Endodermal cell (in vitro differentiated cells): ENCODE results near the gene BANP. TPM values are rescaled to one million over a fixed set of nuclear protein-coding genes. Genes with fewer than 3 reads are reported as not detected.

Source experiments
- DNase-seq: peaks from one replicate; pipeline ENCODE4 v3.0.0-alpha.2; 2017
- H3K27ac ChIP-seq: 2 replicates; pipeline ENCODE4 v1.5.1; 2013; ENCODE audit warnings: mild to moderate bottlenecking, low read depth, low read length, moderate library complexity
- H3K27me3 ChIP-seq: 2 replicates; pipeline ENCODE4 v1.6.1; 2013; ENCODE audit warnings: mild to moderate bottlenecking, low read length, moderate library complexity; ENCODE audit not compliant: insufficient read depth, control insufficient read depth, poor library complexity, severe bottlenecking
- H3K36me3 ChIP-seq: 2 replicates; pipeline ENCODE4 v1.7.0; 2013; ENCODE audit warnings: mild to moderate bottlenecking, low read length, moderate library complexity; ENCODE audit not compliant: control insufficient read depth, insufficient read depth
- H3K4me1 ChIP-seq: one replicate; pipeline ENCODE4 v1.7.0; 2013; ENCODE audit warnings: low read length; ENCODE audit not compliant: control insufficient read depth, insufficient read depth
- H3K4me3 ChIP-seq: 2 replicates; pipeline ENCODE4 v1.5.1; 2013; ENCODE audit warnings: mild to moderate bottlenecking, low read length, moderate library complexity
- H3K9ac ChIP-seq: 2 replicates; pipeline ENCODE4 v1.6.1; 2013; ENCODE audit warnings: mild to moderate bottlenecking, low read length, moderate library complexity; ENCODE audit not compliant: poor library complexity, severe bottlenecking; ENCODE audit errors: extremely low read depth
- H3K9me3 ChIP-seq: 2 replicates; pipeline ENCODE4 v1.6.1; 2013; ENCODE audit warnings: mild to moderate bottlenecking, low read length, moderate library complexity; ENCODE audit not compliant: control insufficient read depth
- H3K27ac Mint-ChIP-seq: 2 replicates; pipeline ENCODE4 v1.8.0; 2020; ENCODE audit warnings: mixed read lengths
- H3K27me3 Mint-ChIP-seq: 2 replicates; pipeline ENCODE4 v1.8.0; 2021; ENCODE audit warnings: mild to moderate bottlenecking, mixed read lengths; ENCODE audit not compliant: insufficient read depth
- H3K36me3 Mint-ChIP-seq: 2 replicates; pipeline ENCODE4 v1.8.0; 2020; ENCODE audit warnings: low read depth, mixed read lengths
- H3K4me1 Mint-ChIP-seq: 2 replicates; pipeline ENCODE4 v1.8.0; 2020; ENCODE audit warnings: mixed read lengths
- H3K4me3 Mint-ChIP-seq: 2 replicates; pipeline ENCODE4 v1.8.0; 2020; ENCODE audit warnings: mild to moderate bottlenecking, moderate library complexity, mixed read lengths
- H3K9me3 Mint-ChIP-seq: 2 replicates; pipeline ENCODE4 v1.8.0; 2020; ENCODE audit warnings: mild to moderate bottlenecking, mixed read lengths
- WGBS, 2 experiments: methylation state at CpG; one replicate each; pipeline versions ENCODE4 v1.1.5 to v1.1.7; 2013; ENCODE audit warnings: missing lambda C conversion rate in 2 of 2, mixed read lengths in 1 of 2; ENCODE audit not compliant: insufficient coverage in 1 of 2, insufficient read length in 1 of 2; 5-methylcytosine and 5-hydroxymethylcytosine counted together
- total RNA-seq, 2 donors: library from RNA; stranded (reverse); fragmentation: NEBNext Ultra II Directional in 1 of 2; extraction: Animal tissue kit (Norgen Biotek cat#: 25700) in 1 of 2; gene quantifications; 2 replicates in 1 of 2; 3 replicates in 1 of 2; pipeline ENCODE4 v1.2.1, GENCODE V29; 2021
- TF ChIP-seq, protein P1 (sequence below): fragments of 200-600 bp; sonication (generic); conservative IDR thresholded peaks from 2 replicates; pipeline ENCODE4 v1.5.0; 2021; ENCODE audit warnings: antibody characterized with exemption, mild to moderate bottlenecking

BANP gene
- total RNA-seq, 2 donors from 2014 or later = 39.5 to 45.5 TPM

DNA sequence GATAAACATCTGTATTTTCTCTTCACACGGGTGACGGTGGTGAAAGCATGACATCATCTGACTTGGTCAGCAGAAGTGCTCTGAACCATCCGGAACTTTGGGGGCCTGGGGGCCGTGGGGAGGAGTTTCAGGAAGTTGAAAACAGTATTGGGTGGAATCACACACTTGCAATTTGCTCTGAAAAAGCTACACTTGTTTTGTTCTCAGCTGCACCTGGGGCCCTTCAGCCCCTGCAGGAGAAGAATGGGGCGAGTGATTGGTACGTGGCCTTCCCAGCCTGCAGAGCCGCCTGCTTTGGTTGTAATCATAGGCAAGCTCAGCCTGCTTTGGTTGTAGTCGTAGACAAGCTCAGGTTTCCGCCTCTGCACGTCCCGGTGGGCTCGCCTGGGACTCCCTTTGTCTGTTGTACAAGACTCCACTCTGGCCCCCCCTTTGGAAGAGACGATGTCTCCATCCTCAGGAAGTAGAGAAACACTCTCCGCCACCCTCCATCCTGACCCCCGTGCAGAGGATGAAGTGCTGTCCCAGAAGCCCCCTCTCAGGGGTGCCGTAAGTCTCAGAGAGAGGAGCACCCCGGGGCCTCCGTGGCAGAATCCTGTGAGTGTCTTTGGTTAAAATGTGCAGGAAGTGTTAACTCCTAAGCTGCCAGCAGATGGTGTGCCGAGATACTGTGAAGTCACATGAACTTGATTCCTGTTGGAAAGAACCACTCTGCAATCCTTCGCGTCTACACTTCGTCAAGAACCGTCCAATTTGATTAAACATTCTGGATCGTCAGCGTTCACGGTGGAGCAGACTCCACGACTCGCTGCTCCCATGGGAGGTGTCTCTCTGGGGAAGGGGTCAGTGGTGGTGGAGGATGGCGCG is 5.4 kb downstream of the BANP start:
- Histone ChIP-seq H3K4me1 (no peaks in the 10 kb centered on the region), H3K27me3 (no peaks in the 10 kb centered on the region), H3K9ac (no peak overlapping the region), H3K4me3 (no peak overlapping the region), H3K36me3 (peaks cover 25% of the 10 kb centered on the region), H3K27ac (peak overlapping the region; percentile 68), H3K9me3 (no peaks in the 10 kb centered on the region)
- Mint-ChIP-seq H3K36me3 (peaks cover 29% of the 10 kb centered on the region), H3K27ac (peak overlapping the region; percentile 85), H3K27me3 (no peaks in the 10 kb centered on the region), H3K9me3 (no peaks in the 10 kb centered on the region), H3K4me1 (peaks cover 24% of the 10 kb centered on the region), H3K4me3 (no peak overlapping the region)
- TF ChIP-seq, protein P1, sequence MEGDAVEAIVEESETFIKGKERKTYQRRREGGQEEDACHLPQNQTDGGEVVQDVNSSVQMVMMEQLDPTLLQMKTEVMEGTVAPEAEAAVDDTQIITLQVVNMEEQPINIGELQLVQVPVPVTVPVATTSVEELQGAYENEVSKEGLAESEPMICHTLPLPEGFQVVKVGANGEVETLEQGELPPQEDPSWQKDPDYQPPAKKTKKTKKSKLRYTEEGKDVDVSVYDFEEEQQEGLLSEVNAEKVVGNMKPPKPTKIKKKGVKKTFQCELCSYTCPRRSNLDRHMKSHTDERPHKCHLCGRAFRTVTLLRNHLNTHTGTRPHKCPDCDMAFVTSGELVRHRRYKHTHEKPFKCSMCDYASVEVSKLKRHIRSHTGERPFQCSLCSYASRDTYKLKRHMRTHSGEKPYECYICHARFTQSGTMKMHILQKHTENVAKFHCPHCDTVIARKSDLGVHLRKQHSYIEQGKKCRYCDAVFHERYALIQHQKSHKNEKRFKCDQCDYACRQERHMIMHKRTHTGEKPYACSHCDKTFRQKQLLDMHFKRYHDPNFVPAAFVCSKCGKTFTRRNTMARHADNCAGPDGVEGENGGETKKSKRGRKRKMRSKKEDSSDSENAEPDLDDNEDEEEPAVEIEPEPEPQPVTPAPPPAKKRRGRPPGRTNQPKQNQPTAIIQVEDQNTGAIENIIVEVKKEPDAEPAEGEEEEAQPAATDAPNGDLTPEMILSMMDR = peak; percentile 42
- WGBS, 2 experiments = 85 to 89% methylated on average over 26 to 30 of the region's 30 CpGs
- peak; percentile 48 for DNase-seq

DNA sequence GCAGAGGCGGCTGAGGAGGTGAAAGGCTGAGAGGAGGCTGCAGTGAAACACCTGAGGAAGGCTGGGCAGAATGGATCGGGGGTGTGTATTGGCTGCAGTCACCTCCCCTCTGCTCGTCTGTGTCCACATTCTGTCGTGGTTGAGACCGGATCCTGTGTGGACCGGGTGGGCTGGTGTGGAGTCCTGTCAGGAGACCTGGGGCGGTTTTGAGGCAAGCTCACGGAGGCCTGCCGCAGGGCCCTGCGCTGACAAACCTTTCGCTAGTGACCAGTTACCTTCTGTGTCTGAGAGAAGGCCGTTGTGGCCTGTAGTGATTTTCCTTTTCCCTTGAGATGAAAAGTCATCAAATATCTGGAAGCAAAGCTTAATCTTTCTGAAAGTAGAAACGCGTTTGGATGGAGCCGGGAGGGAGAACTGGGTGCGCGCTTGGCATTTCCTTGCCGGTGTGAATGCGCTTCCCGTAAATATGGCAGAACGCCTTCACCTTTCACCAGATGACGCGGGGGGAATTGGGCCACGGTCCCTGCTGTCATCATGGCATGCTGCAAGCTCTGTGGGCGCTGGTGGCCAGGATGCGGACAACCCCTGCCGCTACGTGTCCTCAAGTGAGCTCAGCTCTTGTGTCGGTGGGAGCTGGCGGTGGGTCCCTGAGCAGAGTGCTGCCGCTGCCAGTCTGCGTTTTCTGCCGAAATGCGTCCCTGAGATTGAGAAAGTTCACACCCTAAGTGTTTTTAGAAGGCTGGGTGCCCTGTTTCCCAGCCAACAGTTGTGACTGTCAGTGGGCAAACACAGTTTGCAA is 6.3 kb downstream of the BANP start:
- Histone ChIP-seq H3K36me3 (peaks cover 25% of the 10 kb centered on the region), H3K9me3 (no peaks in the 10 kb centered on the region), H3K9ac (no peak overlapping the region), H3K4me3 (no peak overlapping the region), H3K27ac (no peak overlapping the region), H3K4me1 (no peaks in the 10 kb centered on the region), H3K27me3 (no peaks in the 10 kb centered on the region)
- peak overlapping the region; percentile 85 for H3K27ac Mint-ChIP-seq
- peaks cover 26% of the 10 kb centered on the region for H3K36me3 Mint-ChIP-seq
- H3K27me3 Mint-ChIP-seq = no peaks in the 10 kb centered on the region
- TF ChIP-seq, protein P1 = no peak
- peak; percentile 39 for DNase-seq
- H3K9me3 Mint-ChIP-seq = no peaks in the 10 kb centered on the region
- 95% methylated on average over 31 to 34 of the region's 34 CpGs for WGBS, 2 experiments
- H3K4me1 Mint-ChIP-seq = peaks cover 19% of the 10 kb centered on the region
- H3K4me3 Mint-ChIP-seq = no peak overlapping the region

DNA sequence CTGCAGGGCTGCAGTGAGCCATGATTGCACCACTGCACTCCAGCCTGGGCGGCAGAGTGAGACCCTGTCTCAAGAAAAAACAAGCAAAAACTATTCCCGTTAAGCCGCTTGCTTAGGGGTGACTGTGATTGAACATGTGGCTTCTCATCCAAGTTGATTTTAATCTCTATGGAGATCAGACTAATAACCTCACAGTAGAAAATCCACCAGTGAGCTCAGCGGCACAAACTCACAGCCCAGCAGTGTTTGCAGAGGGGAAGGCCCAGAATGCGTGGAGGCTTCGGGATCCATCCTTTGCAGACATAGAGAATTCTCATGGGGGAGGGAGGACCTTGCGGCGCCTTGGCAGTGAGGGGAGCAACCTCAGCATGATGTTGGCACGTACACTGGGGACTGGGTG is 7.4 kb downstream of the BANP start:
- H3K4me1 ChIP-seq = no peaks in the 10 kb centered on the region
- Mint-ChIP-seq H3K27me3 (no peaks in the 10 kb centered on the region), H3K36me3 (peaks cover 20% of the 10 kb centered on the region), H3K9me3 (no peaks in the 10 kb centered on the region), H3K4me3 (no peak overlapping the region), H3K27ac (peak overlapping the region; percentile 15), H3K4me1 (peaks cover 17% of the 10 kb centered on the region)
- H3K27ac ChIP-seq = no peak overlapping the region
- peaks cover 24% of the 10 kb centered on the region for H3K36me3 ChIP-seq
- no peak overlapping the region for H3K4me3 ChIP-seq
- no peaks in the 10 kb centered on the region for H3K9me3 ChIP-seq
- H3K9ac ChIP-seq = no peak overlapping the region
- 95 to 96% methylated on average over 8 to 9 of the region's 9 CpGs for WGBS, 2 experiments
- TF ChIP-seq, protein P1 = no peak
- peak; percentile 34 for DNase-seq
- H3K27me3 ChIP-seq = no peaks in the 10 kb centered on the region
